ENCODE results near the gene ZNF850.
"Not testable (repeated sequence)": the region's sequence is repeated elsewhere in the genome, so short reads cannot be mapped to it uniquely, and the experiment has no call there.

ZNF850 gene
- 18.1 to 28.9 (median 19.5) reads per million in 4 experiments for total RNA-seq

DNA sequence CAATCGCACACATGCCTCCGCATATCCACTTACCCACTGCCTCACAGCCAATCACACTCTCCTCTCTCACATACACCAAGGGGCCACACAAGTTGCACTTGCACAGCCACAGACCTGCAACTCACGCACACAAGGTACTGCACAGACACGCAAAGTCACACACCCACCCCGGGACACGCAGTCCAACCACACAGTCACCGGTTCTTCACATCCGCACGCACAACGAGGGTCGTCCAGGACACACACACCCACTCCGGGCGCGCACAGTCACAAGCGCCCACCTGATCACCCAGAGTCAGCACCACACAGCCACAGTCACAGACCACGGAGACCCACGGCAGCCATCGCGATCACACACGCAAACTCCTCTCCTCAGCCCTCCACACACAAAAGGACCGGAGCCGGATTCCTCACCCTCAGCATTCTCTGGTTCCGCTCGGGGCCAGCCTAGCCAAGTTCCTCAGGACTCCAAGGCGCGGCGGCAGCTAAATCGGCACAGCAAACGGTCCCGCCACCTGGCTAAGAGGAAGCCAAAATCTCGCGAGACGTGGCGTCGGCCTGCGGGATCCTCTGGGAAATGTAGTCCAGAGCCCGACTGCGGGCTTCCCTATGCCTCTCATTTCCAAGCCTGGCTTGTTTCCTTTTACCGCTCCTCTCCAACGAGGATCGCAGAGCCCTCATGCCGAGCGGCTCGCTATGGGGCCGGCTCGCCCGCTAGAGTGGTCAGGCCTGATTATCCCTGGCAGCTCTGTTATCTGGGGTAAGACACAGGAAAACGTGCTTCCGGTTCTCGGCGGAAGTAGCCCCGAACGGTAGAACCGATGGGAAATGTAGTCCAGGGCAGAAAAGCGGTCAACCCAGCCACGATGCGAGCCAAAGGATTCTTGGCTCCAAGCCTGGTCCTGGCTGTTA, at the start of gene ZNF850:
Gene ZNF850, minus strand, starts transcription at position 497 of the 912 bp plus-strand sequence. CDS start 10,201 bp downstream, outside the sequence.
- DNase-seq = peak; percentile 94

DNA sequence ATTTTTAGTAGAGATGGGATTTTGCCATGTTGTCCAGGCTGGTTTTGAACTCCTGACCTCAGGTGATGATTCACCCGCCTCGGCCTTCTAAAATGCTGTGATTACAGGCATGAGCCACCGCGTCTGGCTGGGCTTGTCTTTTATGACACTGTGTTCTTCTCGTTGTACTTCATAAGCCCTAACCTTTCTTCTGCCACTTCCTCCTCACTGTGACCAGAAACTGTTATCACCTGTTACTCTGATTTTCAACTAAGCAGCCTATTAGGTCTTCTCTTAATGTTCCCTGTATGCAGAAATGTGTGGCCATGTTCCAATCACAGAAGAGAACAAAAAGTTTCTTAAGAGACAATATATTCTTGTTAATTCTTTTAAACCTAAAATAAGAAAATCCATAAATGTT, 49.2 kb upstream of the ZNF850 start:
- DNase-seq = no peak

DNA sequence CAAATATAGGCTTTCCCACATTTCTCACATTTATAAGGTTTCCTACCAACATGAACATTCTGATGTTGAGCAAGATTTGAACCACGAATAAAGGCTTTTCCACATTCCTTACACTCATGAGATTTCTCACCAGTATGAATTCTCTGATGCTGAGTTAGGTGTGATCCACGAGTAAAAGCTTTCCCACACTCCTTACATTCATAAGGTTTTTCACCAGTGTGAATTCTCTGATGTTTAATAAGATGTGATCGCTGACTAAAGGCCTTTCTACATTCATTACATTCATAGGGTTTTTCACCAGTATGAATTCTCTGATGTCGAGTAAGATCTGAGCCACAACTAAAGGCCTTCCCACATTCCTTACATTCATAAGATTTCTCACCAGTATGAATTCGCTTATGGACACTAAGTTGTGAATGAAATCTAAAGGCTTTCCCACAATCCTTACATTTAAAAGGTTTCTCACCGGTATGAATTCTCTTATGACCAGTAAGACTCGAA, 46.6 kb upstream of the ZNF850 start:
- DNase-seq = no peak

DNA sequence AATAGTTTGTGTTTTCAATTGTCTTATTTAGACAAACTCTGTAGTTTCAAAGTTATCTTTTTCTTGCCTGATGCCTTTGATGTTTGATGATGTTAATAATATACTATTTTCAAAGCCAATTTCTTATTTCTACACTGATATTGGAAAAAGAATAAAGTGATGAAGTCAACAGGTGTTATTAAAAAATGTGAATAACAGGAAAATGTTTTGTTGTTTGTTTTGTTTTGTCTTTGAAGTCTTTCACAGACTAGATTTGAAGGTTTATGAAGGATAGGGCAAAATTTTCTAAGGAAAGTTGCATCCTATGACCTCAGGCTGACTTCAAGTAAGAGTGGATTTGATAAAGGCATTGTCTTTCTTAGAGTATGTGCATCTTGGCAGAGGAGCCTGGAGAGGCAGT, 34.4 kb upstream of the ZNF850 start:
- DNase-seq = no peak

DNA sequence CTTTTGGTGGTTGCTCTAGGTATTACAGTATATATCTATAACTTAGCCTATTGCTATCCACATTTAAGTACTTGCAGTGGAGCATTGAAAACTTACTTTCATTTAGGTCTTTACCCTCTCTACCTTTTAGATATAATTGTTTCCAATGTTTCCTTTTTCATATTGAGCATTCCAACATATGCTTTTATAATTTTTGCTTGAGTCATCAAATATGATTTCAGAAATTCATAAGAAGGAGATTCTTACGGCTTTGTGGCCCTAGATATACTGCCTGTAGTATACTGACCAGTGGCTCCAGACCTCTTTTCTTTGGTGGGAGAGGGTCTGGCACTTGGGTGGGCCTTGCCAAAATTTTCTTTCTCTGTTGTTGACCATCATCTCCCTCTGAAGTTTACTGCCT, 32.8 kb upstream of the ZNF850 start:
- DNase-seq = no peak

DNA sequence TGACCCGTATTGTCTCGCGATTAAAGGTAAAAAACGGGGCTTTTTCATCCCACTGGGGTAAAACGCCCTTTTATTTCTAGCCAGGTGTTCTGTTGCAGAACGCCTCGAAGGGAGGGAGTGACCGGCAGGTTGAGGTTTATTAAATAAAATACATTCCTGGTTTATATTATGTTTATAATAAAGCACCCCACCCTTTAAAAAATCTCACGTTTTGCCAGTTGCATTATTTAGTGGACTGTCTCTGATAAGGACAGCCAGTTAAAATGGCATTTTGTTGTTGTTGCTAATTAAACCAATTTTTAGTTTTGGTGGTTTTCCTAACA, 25.1 kb upstream of the ZNF850 start:
- no peak for DNase-seq

DNA sequence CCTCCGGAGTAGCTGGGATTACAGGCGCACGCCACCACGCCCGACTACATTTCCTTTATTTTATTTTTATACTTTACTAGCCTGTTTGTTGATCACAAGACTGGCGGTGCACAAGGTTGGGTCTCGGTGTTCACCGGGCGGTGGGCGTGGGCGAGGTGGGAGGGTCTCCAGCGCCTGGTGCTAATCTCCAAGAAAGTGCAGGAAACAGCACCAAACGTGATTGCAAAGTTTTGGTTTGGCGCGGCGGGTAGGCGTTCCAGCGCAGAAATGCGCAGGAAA, 24.0 kb upstream of the ZNF850 start:
- DNase-seq = no peak

DNA sequence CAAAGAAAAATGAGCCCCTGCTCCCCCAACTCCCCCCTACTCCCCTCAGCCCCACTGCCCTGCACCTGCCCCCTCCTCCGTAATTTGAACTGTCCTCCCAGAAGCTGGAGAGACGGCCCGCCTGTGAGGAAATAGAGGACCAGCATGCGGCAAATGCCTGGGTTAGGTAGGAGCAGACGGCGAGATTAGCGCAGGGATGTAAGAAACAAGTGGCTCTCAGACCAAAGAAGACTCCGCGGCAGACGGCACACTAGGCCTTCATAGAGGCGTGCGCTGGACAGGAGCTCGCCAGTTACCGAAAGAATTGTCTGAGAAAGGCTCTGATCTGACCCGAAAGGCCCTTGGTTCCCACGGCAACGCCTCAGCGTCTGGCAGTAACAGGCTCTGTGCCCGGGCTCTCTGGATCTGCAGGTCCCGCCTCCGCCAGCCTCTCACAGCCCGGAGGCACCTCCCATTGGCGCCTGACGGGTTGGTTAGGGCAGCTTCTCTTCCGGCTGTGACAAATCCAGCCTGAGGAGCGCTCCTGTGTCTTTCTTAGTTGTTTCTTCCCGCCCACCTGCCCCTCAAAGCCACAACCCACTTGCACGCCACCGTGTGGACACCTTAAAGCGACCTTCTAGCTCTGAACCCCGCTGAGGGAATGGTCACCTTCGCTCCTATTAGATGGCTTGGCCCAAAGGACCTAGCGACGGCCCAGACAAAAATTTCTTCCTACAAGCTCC, 19.0 kb upstream of the ZNF850 start:
- DNase-seq = not testable (repeated sequence)

DNA sequence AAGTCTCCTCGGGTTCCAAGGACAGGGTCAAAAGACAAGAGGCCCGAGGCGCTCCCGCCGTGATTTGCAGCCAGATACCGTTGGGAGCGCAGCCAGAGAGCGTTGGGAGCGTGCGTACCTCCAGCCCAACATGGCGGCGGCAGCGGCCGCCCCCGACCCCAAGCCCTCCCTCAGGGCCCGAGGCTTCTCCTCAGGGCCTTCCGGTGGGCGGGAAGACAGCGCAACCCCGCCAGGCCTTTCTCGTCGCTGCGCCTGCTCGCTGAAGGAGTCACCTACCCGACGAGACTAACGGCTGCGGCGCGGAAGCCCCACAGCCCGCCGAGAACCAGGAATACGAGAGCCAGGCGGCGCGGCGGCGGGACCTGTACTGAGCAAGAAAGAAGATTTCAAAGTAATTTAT, 3.2 kb upstream of the ZNF850 start:
- no peak for DNase-seq

DNA sequence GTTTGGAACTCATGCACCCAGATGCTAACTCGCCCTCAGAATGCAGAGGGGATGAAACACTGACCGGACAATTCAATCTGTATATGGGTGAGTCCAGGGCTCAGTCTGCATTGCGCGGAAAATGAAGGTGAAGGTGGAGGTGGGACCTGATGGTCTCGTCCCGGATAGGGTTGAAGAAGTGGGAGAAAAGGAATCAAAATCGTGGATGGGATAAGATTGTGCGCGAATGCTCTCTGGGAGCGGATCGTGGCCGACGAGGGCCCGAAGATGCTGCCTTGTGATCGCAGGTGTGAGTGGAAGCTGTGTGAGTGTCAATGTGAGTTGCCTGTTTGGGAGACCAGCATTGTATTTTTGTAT, 594 bp upstream of the ZNF850 start:
- no peak for DNase-seq

DNA sequence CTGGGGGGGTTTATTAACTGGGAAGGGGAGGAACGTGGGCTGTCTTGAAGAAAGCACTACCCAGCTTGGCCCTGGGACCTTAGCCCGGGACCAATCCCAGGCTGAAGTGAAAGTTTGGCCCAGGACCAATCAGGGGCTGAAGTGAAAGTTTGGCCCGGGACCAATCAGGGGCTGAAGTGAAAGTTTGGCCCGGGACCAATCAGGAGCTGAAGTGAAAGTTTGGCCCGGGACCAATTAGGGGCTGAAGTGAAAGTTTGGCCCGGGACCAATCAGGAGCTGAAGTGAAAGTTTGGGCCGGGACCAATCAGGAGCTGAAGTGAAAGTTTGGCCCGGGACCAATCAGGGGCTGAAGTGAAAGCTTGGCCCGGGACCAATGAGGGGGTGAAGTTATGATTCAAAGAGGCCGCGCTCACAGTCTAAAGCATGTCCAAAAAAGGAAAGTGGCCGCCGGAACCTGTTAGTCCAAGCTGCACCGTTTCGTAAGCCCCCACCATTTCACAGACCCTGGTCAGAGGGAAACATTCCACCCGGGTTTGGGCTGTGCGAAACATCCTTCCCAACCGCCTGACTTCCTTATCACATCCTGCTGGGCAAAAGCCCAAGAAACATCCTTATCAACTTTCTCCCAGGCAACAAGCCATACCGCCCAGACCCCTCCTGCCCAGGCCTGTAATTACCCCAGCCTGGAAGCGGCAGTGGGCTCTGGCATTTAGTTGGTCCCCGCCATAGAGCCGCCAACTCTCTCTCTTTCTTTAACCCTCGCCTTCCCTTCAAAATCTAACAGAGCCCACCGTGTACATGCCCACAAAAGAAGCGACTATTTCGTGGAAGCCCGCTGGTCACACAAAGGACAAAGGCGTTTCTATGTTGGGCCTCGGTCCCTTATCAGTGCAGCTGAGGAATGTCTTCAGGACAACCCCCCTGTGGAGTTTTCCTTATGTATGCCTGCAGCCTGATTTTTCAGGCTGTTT, 1.1 kb downstream of the ZNF850 start:
- DNase-seq = no peak

DNA sequence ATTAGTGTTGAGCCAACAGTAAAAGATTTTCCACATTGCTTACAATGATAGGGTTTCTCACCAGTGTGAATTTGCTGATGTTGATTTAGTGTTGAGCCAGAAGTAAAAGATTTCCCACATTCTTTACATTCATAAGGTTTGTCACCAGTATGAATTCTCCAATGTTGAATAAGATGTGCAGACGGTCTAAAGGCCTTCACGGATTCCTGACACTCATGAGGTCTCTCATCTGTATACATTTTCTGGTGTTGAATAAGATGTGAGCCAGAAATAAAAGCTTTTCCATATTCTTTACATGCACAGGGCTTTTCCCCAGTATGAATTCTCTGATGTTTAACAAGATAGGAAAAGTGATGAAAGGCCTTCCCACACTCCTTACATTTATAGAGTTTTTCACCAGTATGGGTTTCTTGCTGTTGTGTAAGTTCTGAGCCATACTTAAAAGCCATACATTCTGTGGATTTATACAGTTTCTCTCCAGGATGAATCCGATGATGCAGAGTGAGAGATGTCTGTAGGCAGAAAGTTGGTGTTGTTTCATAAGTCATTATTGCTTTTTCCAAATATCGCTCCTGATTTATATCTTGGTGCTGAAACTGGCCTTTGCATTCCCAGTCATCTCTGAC, 22.4 kb downstream of the ZNF850 start:
- DNase-seq = no peak

DNA sequence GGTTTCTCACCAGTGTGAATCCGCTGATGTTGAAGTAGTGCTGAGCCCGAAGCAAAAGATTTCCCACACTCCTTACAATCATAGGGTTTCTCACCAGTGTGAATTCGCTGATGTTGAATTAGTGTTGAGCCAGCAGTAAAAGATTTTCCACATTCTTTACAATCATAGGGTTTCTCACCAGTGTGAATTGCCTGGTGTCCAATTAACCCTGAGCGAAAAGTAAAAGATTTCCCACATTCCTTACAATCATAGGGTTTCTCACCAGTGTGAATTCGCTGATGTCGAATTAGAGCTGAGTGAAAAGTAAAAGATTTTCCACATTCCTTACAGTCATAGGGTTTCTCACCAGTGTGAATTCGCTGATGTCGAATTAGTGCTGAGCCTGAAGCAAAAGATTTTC, 23.0 kb downstream of the ZNF850 start:
- not testable (repeated sequence) for DNase-seq

DNA sequence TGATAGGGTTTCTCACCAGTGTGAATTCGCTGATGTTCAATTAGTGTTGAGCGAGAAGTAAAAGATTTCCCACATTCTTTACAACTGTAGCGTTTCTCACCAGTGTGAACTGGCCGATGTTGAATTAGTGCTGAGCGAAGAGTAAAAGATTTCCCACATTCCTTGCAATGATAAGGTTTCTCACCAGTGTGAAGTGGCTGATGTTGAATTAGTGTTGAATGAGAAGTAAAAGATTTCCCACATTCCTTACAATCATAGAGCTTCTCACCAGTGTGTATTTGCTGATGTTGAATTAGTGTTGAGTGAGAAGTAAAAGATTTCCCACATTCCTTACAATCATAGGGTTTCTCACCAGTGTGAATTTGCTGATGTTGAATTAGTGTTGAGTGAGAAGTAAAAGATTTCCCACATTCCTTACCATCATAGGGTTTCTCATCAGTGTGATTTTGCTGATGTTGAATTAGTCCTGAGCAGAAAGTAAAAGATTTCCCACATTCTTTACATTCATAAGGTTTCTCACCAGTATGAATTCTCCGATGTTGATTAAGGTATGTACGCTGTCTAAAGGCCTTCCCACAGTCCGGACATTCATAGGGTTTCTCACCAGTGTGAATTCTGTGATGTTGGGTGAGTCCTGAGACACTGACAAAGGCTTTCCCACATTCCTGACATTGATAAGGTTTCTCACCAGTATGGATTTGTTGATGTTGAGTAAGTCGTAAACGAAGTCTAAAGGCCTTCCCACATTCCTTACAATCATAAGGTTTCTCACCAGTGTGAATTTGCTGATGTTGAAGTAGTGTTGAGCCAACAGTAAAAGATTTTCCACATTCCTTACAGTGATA, 24.0 kb downstream of the ZNF850 start:
- DNase-seq = no peak

DNA sequence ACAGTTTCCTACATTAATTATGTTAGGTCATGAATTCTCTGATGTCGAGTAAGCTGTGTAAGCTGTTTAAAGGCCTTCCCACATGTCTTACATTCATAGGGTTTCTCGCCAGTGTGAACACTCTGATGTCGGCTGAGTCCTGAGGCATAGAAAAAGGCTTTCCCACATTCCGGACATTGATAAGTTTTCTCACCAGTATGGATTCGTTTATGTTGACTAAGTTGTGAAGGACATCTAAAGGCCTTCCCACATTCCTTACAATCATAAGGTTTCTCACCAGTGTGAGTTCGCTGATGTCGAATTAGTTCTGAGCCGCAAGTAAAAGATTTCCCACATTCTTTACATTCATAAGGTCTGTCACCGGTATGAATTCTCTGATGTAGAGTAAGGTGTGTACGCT, 24.9 kb downstream of the ZNF850 start:
- no peak for DNase-seq

DNA sequence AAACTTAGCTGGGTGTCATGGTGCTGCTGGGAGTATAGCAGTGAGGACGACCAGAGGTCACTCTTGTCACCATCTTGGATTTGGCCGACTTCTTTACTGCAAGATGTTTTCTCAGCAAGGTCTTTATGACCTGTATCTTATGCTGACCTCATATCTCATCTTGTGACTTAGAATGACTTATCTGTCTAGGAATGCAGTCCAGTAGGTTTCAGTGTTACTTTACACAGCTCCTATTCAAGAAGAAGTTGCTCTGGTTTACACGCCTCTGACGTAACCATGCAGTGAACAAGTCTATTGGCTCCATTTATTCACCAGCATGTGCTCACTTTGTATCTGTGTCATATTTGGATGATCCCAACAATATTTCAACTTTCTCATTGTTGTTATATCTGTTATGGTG, 26.7 kb downstream of the ZNF850 start:
- DNase-seq = no peak

DNA sequence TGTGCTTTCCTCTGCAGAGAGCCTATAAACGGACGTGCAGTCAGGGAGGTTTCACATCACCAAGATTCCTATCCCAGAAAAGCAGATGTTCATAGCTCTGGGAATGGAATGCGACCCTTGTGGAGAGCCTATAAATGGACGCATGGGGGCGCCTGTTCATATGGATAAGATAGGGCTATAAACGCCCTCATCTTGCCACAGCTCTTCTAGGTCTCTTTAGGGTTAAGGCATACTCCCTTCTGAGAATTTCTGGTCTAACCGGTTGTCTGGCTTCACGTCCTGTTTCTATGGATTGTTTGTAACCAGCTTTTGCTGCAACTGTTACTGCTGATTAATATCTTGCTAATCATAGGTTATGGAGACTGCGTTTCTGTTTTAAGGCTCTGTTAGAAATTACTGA, 36.4 kb downstream of the ZNF850 start:
- DNase-seq = not testable (repeated sequence)

DNA sequence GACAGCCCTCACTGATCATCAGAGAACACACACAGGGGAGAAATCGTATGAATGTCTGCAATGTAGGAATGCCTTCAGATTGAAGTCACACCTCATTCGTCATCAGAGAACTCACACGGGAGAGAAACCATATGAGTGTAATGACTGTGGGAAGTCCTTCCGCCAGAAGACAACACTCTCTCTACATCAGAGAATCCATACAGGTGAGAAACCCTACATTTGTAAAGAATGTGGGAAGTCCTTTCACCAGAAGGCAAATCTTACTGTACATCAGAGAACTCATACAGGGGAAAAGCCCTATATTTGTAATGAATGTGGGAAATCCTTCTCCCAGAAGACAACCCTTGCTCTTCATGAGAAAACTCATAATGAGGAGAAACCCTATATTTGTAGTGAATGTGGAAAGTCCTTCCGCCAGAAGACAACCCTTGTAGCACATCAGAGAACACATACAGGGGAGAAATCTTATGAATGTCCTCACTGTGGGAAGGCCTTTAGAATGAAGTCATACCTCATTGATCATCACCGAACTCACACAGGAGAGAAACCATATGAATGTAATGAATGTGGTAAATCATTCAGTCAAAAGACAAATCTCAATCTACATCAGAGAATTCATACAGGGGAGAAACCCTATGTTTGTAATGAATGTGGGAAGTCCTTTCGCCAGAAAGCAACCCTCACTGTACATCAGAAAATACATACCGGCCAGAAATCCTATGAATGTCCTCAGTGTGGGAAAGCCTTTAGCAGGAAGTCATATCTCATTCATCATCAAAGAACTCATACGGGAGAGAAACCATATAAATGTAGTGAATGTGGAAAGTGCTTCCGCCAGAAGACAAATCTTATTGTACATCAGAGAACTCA, 52.7 kb downstream of the ZNF850 start:
- no peak for DNase-seq

DNA sequence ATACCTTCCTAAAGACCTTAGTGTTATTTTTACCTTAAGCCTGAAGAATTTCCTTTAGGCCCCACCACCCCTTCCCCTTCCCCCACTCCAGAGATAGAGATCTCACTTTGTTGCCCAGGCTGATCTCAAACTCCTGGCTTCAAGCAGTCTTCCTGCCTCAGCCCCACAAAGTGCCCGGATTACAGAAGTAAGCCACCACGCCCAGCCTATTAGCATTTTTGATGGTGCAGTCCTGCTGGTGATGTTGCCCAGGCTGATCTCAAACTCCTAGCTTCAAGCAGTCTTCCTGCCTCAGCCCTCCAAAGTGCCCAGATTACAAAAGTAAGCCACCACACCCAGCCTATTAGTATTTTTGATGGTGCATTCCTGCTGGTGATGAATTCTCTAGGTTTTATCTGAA, 63.2 kb downstream of the ZNF850 start:
- no peak for DNase-seq

DNA sequence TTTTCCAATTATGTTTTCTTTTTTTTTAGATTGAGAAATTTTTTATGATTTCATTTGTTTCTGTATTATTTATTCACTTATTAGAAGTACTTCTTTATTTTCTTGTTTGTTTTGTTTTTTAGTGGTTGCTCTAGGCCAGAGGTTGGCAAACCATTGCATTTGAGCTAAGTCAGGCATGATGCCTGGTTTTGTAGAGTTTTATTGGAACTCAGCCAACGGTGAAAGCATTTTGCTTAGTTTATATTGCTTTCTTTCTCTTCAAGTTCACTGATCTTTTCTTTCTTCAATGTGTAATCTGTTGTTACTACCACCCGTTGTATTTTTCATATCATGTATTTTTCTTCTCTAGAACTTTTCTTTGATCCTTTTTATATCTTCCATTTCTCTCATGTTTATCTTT, 65.5 kb downstream of the ZNF850 start:
- DNase-seq = no peak

DNA sequence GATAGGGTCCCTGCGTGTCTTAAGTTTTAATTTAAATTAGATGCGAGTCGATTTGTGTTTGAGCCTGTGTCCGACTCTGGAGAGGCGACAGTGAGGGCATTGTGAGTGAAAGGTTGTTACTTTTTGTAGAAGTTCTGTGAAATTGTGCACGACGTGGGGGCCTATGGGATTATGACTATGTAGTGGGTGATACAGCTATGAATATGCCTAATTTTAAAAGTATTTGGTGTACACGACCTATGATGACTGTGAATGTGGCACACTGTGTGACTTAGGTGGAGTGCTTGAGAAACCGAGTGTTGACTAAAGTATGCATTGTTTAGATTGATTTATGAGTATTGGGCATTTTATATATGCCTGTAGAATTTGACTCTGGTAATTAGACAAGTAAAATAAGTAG, 84.5 kb downstream of the ZNF850 start:
- DNase-seq = no peak
